ENCODE data around the gene CLCC1.
A peak's percentile ranks its signal among the peaks of the same experiment; 100 is the strongest.
"Not testable (repeated sequence)": the region's sequence is repeated elsewhere in the genome, so short reads cannot be mapped to it uniquely, and the experiment has no call there.

CLCC1 gene

GRCh38 chr1:108963052-108963686 is at the start of gene CLCC1:
Gene CLCC1 (minus strand): TSS chr1:108963484. CDS start chr1:108950437, 13,047 bp downstream.
- Histone ChIP-seq H3K27ac (peak within 1 kb of the TSS; percentile 88), H3K4me3 (ENCODE audit: low read depth, low read length) (peak within 1 kb of the TSS; percentile 73), H3K27me3 (replicated peaks) (no peaks in the 10 kb centered on the region), H3K36me3 (replicated peaks) (no peaks in the 10 kb centered on the region)
- DNase-seq: peak; percentile 92
- no peak for TF ChIP-seq CTCF (IDR thresholded peaks at IDR 0.05; ENCODE audit: low read depth, low read length, missing control alignments)
- in situ Hi-C loops (cut with HindIII; ENCODE audit: low pct_ligation_motif_present, low sequenced_read_pairs): no loop called here

- peaks cover 33% of the 10 kb centered on the region for H3K36me3 ChIP-seq (replicated peaks)
- H3K27me3 ChIP-seq (replicated peaks): no peaks in the 10 kb centered on the region
- no peak overlapping the region for H3K4me3 ChIP-seq (ENCODE audit: low read depth, low read length)
- TF ChIP-seq CTCF (IDR thresholded peaks at IDR 0.05; ENCODE audit: low read depth, low read length, missing control alignments): no peak
- in situ Hi-C loops (cut with HindIII; ENCODE audit: low pct_ligation_motif_present, low sequenced_read_pairs): no loop called here
- no peak overlapping the region for H3K27ac ChIP-seq
- peak; percentile 16 for DNase-seq
Measured at GRCh38 chr1:109011335-109011734, 48.1 kb upstream of the CLCC1 start.

- H3K36me3 ChIP-seq (replicated peaks): peaks cover 42% of the 10 kb centered on the region
Measured at GRCh38 chr1:108996622-108997021, 33.3 kb upstream of the CLCC1 start.

GRCh38 chr1:108983114-108983513 is 19.8 kb upstream of the CLCC1 start:
- no peak for TF ChIP-seq CTCF (IDR thresholded peaks at IDR 0.05; ENCODE audit: low read depth, low read length, missing control alignments)
- in situ Hi-C loops (cut with HindIII; ENCODE audit: low pct_ligation_motif_present, low sequenced_read_pairs): no loop called here
- Histone ChIP-seq H3K4me3 (ENCODE audit: low read depth, low read length) (no peak overlapping the region), H3K27me3 (replicated peaks) (no peaks in the 10 kb centered on the region), H3K36me3 (replicated peaks) (peaks cover 20% of the 10 kb centered on the region), H3K27ac (no peak overlapping the region)
- DNase-seq: no peak

More at GRCh38 chr1:108996622-108997021, 33.3 kb upstream of the CLCC1 start:
- H3K27ac ChIP-seq; H3K27me3 ChIP-seq (replicated peaks); H3K4me3 ChIP-seq (ENCODE audit: low read depth, low read length); DNase-seq; in situ Hi-C loops (cut with HindIII; ENCODE audit: low pct_ligation_motif_present, low sequenced_read_pairs): not testable (repeated sequence)

- no peak overlapping the region for H3K27ac ChIP-seq
- H3K36me3 ChIP-seq (replicated peaks): peaks cover 14% of the 10 kb centered on the region
- H3K4me3 ChIP-seq (ENCODE audit: low read depth, low read length): no peak overlapping the region
- DNase-seq: no peak
- H3K27me3 ChIP-seq (replicated peaks): no peaks in the 10 kb centered on the region
- in situ Hi-C loops (cut with HindIII; ENCODE audit: low pct_ligation_motif_present, low sequenced_read_pairs): no loop called here
- TF ChIP-seq CTCF (IDR thresholded peaks at IDR 0.05; ENCODE audit: low read depth, low read length, missing control alignments): no peak
Measured at GRCh38 chr1:108976658-108977057, 13.4 kb upstream of the CLCC1 start.

- Histone ChIP-seq H3K36me3 (replicated peaks) (peaks cover 14% of the 10 kb centered on the region), H3K27ac (no peak overlapping the region), H3K4me3 (ENCODE audit: low read depth, low read length) (no peak overlapping the region), H3K27me3 (replicated peaks) (no peaks in the 10 kb centered on the region)
- in situ Hi-C loops (cut with HindIII; ENCODE audit: low pct_ligation_motif_present, low sequenced_read_pairs): no loop called here
- no peak for TF ChIP-seq CTCF (IDR thresholded peaks at IDR 0.05; ENCODE audit: low read depth, low read length, missing control alignments)
- no peak for DNase-seq
Measured at GRCh38 chr1:108972951-108973350, 9.7 kb upstream of the CLCC1 start.
